Caki2 (cell line): ENCODE data around the gene IFRD1. TPM values are rescaled to one million over a fixed set of nuclear protein-coding genes. Genes with fewer than 3 reads are reported as not detected.
"Not testable (repeated sequence)": the region's sequence is repeated elsewhere in the genome, so short reads cannot be mapped to it uniquely, and the experiment has no call there.

Source experiments
- DNase-seq: peaks from one replicate; pipeline ENCODE4 v3.0.0-alpha.2; 2015; ENCODE audit warnings: low read depth
- in situ Hi-C: cut with HindIII; loops from 2 replicates; pipeline ENCODE4 v1.10.0; 2016; ENCODE audit warnings: low sequenced_read_pairs, low pct_unique_long_range_greater_than_20kb, mixed read lengths
- total RNA-seq: library from RNA; depleted of rRNA; stranded (reverse); fragments of >200 nt; shearing (Covaris generic); gene quantifications from 2 replicates; pipeline ENCODE4 v1.2.3, GENCODE V29; 2014; ENCODE audit warnings: low replicate concordance; rRNA removed

The IFRD1 gene
- total RNA-seq, 1 experiment from 2014 or later: 37.5 TPM

DNA sequence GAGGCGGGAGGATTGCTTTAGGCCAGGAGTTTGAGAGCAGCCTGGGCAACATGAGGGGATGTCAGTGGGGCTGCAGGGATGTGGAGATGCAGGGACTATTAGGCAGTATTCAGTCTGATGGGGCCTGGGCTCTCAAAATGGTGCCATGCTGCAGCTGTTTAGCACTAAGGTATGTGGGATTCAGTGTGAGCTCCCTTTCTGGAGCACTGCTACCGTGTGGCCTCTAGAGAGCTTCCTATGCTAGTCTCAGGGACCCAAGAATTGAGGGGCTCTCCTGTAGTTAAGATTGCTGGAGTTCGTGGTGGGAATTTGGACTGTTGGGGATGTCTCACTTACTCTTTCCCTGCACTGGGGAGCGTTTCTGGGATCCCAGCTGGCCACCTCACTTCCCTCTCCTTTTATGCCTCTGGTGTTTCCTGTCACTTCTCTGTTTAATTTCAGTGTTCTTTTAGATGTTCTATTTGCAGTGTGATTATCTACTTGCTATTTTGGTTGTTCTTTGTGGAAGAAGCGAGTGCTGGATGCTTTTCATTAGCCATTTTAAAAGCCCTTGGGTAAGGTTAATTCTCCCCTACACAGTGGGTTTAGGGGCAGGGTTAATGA lies 53.9 kb downstream of the IFRD1 start:
- in situ Hi-C loops: no loop called here
- DNase-seq: no peak

DNA sequence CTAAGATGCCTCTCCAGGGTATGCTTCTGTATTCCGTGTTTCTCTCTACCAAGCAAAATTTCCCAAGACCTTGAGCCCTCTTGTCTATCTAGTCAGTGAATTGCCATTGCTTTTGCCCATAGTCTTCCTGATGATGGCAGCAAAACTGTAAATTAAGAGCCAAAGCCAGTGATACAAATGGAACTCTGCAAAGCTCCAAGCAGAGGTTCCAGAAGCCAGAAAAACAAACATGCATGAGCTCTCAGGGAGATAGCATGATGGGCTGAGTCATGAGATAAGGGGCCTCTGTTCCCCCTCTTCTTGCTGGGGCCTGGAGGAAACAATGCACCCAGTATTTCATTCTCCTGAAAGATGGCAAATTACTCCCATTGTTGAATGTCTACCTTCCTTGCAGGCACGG lies 55.2 kb downstream of the IFRD1 start:
- DNase-seq: no peak
- in situ Hi-C loops: no loop called here

DNA sequence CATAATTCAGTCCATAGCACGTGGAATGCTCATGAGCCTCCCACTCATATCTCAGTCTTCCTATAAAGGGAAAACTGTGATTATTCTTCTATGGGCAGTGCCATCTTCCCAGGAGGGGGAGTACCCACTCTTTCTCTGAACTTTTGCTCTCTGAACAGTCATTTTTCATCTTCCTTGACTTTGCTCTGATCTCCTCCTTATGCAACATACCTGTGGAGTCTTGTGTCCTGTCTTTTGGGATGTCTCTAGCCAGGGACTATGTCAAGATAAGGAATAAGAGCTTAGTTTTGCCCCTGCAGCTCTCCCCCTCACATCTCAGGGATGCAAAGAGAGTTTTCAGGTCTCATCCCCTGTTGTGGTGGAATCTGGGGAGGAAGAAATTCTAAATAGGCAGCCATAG lies 58.1 kb downstream of the IFRD1 start:
- in situ Hi-C loops: no loop called here

DNA sequence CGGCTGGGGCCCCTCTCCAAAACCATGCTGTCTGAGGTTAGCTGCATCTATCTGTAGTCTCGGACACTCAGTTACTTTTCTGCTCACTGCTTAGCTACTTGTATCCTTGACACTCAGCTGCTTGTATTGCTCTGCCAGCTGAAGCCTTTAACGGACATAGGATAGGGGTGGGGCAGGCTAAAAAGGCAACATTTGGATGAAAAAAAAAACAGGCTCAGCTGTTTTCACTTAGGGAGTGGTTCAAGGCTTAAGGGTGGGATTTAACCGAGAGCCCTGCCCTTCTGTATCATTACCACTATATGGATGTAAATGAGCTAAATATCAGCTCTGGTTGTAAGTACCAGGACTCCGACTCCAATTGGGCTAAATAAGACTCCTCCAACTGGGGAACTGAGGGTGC lies 59.1 kb downstream of the IFRD1 start:
- in situ Hi-C loops: no loop called here

More for the DNA sequence above, 58.1 kb downstream of the IFRD1 start:
- DNase-seq: no peak

DNA sequence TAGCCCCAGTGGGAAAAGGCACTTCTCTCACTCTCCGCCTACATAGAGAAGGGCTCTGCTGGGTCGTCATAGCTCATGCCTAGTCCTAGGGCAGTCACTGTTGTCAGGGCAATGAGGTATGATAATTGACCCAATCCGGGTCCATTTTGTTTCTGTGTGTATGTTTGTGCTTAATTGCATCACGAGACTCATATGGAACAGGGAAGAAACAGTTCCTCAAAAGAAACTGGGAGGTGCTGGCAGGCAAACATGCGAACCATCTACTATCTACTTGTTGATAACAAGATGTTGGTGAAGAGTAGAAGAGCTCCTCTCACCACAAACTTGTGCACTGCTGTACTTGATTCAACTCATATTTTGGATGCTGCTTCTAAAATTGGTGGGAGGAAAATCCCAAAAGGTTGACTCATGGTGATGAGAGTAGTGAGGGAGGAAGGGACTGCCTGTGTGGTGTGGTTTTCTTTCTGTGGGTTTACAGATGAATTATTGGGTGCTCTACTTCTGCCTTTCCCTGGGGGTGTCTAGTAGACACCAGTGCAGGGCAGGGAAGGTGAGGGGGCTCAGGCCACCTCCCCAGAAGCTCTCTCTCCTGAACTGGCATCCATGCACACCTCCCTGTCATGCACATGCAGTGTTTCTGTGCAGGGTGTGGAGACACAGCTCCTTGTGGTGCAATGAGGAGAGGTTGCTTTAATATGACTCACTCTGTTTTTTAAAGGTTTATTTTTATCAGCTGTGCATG lies 59.9 kb downstream of the IFRD1 start:
- in situ Hi-C loops: no loop called here
- DNase-seq: no peak

More for the DNA sequence above, 59.1 kb downstream of the IFRD1 start:
- no peak for DNase-seq

DNA sequence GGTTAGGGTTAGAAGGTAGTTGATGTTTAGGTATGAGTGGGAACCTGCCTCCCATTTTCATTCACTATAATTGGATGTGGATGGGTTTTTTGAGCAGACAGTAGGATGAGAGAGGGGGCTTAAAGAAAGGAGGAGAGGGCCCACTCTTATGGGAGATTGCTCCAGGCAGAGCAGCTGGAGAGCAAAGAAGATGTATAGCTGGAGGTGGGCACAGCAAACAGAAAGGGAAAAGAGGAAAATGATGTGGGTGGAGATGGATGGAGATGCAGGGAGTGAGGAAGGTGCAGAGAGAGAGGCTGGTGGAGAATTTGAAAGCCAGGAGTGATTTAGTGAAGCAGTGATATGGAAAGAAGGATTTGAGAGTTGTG lies 60.5 kb downstream of the IFRD1 start:
- DNase-seq: no peak
- in situ Hi-C loops: no loop called here

DNA sequence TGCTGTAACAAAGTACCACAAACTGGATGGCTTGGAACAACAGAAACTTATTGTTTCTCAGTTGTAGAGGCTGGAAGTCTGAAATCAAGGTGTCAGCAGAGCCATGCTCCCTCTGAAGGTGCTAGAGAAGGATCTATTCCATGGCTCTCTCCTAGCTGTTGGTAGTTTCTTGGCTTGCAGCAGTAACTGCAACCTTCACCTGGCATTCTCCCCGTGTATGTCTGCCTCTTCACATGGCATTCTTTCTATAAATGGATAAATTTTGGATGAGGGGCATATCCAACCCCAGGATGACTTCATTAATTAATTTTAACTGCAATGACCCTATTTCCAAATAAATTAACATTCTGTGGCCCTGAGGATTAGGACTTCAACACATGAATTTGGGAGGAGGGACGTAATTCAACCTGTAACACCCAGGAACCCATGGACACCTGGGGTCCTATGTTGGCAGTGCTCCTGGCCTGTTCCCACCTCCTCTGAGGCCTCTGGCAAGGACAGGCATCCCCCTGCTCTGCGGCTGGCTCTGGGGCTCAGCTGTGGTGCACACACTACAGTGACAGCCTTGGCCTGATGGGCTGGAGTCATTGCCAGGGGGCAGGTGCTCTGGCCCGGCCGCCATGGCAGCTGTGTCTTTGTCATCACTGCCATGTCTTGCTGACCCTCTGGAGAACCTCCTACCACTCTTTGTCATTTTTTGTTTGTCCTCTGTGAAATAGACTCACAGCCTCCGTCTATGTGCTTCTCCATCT lies 61.4 kb downstream of the IFRD1 start:
- in situ Hi-C loops: no loop called here

DNA sequence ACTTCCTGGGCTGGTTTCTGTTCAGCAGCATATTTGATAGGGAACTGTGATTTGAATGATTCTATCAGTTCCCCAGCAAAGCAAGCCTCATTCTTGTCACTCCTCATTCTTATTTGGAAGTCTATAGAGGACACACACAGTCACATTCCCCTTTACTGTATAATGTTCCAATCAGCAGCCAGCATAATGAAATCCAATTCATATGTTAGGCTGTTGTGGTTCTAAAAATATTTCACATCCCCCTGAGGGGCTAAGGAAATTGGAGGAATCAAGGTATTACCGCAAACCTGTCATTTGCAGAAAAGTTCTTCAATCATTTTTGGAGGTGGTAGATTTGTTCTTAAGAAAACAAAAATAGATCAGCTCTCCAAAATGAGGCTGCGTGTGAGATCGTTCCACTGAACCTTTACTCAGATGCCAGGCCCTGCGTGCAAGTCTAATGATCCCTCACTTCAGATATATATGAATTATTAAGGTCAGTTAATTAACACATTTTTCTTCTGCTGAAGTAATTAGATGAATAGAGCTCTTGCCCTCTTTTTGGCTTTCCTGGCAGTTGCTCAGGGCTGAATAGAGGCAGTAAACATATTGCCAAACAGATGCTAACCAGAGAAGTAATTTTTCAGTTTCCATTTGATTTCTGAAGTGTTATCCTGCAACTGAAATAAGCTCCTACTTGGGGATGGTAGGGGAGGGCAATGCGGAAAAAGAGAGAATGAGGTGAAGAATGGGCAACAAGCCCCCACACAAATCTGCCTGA lies 62.4 kb downstream of the IFRD1 start:
- DNase-seq: no peak

More for the DNA sequence above, 61.4 kb downstream of the IFRD1 start:
- no peak for DNase-seq

DNA sequence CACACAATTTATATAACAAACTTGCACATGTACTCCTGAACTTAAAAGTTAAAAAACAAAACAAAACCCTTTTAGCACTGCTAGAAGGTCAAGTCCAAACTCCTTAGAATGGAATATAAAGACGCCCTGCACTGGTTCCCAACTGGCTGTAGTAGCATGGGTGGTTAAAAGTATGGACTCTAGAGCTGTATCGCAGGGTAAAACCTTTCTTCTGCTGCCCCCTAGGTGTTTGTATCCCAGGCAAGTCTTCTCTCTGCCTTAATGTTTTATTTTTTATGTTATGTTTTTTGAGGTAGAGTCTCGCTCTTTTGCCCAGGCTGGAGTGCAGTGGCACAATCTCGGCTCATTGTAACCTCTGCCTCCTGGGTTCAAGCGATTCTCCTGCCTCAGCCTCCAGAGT lies 65.7 kb downstream of the IFRD1 start:
- DNase-seq: no peak
- in situ Hi-C loops: no loop called here

More for the DNA sequence above, 62.4 kb downstream of the IFRD1 start:
- in situ Hi-C loops: no loop called here

DNA sequence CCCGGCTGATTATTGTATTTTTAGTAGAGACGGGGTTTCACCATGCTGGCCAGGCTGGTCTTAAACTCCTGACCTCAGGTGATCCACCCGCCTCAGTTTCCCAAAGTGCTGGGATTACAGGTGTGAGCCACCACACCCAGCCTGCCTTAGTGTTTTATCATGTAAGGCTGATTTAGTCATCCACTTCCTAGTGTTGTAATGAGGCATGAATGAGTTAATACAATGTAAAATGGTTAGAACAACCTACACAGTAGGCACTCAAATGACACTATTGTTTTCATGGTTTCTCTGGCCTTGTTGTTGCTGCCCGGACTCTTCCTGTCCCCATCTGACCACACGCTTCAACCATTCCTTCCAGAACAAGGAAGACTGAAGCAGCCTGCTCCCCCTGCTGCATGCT lies 66.2 kb downstream of the IFRD1 start:
- DNase-seq, in situ Hi-C loops: not testable (repeated sequence)

DNA sequence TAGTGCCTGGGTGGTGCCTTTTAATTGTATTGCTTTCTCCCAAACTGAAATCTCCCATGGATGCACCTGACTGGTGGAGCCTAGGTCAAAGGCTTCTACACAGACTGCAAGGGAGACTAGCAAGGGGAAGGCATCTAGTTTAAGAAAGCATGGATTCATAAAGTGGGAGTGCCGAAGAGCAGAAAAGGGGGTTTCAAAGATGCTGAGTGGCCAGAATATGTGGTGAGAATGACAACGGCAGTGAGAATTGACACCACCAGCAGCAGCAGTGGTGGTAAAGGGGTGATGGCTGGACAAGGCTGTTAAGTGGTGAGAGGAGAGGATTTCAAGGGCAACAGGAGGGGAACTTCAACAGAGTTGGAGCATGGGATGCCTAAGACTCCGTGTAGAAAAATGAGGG lies 67.2 kb downstream of the IFRD1 start:
- in situ Hi-C loops: no loop called here
- no peak for DNase-seq

DNA sequence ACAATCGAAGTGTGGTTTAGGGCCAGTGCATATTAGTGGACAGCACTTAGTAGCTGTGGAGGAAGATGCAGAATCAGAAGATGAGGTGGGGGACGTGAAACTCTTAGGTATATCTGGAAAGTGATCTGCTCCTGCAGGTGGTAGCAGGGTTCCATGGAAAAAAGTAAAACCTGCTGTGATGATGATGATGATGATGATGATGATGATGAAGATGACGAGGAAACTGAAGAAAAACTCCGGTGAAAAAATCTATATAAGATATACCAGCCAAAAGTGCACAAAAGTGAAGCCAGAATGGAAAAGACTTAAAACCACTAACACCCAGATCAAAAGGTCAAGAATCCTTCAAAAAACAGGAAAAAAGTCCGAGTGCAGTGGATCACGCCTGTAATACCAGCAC lies 70.5 kb downstream of the IFRD1 start:
- in situ Hi-C loops: no loop called here

DNA sequence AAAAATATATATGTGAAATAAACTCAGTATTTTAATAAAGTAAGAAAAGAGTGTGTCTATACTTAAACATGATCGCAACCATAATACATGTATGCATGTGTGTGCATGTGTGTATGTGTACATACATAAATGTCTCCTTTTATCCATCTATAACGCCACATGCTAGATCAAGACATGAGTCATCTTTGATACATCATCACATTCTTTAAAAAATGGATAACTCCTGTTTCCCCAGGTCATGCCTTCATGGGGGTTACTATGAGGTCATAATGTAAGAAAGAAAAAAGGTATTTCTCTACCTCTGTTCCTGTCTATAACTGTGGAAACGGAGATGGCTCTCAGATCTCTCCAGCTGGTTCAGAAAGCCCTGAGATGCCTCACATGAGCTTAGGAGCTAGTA lies 71.7 kb downstream of the IFRD1 start:
- in situ Hi-C loops: no loop called here

More for the DNA sequence above, 70.5 kb downstream of the IFRD1 start:
- DNase-seq: no peak

DNA sequence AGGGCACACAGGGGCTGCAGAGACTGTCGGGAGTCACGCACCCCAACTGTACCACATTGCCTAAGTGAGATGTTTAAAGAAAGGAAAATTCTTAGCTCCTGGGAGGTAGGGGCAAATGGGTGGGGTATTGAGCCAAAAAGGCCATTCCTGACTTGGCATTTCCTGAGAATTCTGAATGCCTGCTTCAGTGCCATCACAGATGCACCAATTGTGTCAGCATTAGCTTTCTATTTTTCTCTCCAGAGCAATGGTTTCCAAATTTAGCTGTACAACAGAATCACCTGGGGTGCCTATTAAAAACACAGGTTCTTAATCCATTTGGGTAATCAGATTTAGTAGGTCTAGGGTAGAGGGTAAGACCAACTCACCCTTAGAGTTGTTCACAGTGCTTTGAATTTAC lies 73.6 kb downstream of the IFRD1 start:
- no peak for DNase-seq
- in situ Hi-C loops: no loop called here

More for the DNA sequence above, 71.7 kb downstream of the IFRD1 start:
- DNase-seq: no peak

Other genes starting within 250 kb of the IFRD1 start
- gene DOCK4, start 244.1 kb upstream of the IFRD1 start, total RNA-seq: 3.5 and 9.5 TPM in 2 replicates
- gene ZNF277, start 243.8 kb upstream of the IFRD1 start, total RNA-seq: 21.9 and 30.2 TPM in 2 replicates
- gene LSMEM1, start 30.5 kb downstream of the IFRD1 start, total RNA-seq: 0.38 and 0.78 TPM in 2 replicates